H1 (cell line): Measurements from ENCODE around the gene RASEF. TPM values are rescaled to one million over a fixed set of nuclear protein-coding genes. Genes with fewer than 3 reads are reported as not detected.

ENCODE experiments used
- MAX ChIP-seq: IDR thresholded peaks from 2 replicates; pipeline ENCODE4 v1.6.1; 2012; ENCODE audit warnings: inconsistent platforms
- POU5F1 ChIP-seq: IDR thresholded peaks from 2 replicates; pipeline ENCODE4 v1.6.1; 2011; ENCODE audit warnings: low read depth, mild to moderate bottlenecking, low read length, moderate library complexity
- polyA plus RNA-seq, 7 experiments: library from polyadenylated mRNA; depleted of rRNA in 3 of 7; stranded (reverse) in 5 of 7; unstranded in 2 of 7; fragments of >200 nt in 5 of 7; fragments of 200-250 nt in 2 of 7; gene quantifications; 1 replicate in 5 of 7; 2 replicates in 1 of 7; 4 replicates in 1 of 7; pipeline versions ENCODE4 v1.2.1 to v1.2.3, GENCODE V29; 2011 to 2013; ENCODE audit warnings: missing spikeins in 2 of 7, mixed read lengths in 2 of 7
- total RNA-seq: library from RNA; stranded (reverse); fragmentation: NEBNext Ultra II Directional; extraction: Animal tissue kit (Norgen Biotek cat#: 25700); gene quantifications from 2 replicates; pipeline ENCODE4 v1.2.1, GENCODE V29; 2021

The RASEF gene
- total and polyA plus RNA-seq, 2 of the 8 experiments (the other 6 are each of a cell fraction or from before 2014, with no cell fraction given) = 1.1 to 4.6 TPM

- TF ChIP-seq MAX = no peak
- TF ChIP-seq POU5F1 = no peak
These were observed 42.6 kb downstream of the RASEF start (continued) for GRCh38 chr9:83020327-83020726.
